Esophagus (tissue), 2 donors: ENCODE measurements around the gene FPGS. TPM values are rescaled to one million over a fixed set of nuclear protein-coding genes. Genes with fewer than 3 reads are reported as not detected.
"Not testable (repeated sequence)": the region's sequence is repeated elsewhere in the genome, so short reads cannot be mapped to it uniquely, and the experiment has no call there.

Experiments used
- H3K27ac ChIP-seq, 2 donors: one replicate each; pipeline ENCODE4 v1.5.1; 2013; ENCODE audit warnings: low read depth in 2 of 2, mild to moderate bottlenecking in 2 of 2, inconsistent platforms in 1 of 2, low read length in 1 of 2, moderate library complexity in 1 of 2
- H3K27me3 ChIP-seq, 2 donors: one replicate each; pipeline ENCODE4 v1.6.1; 2013; ENCODE audit warnings: low read length in 2 of 2, control low read depth in 1 of 2, mild to moderate bottlenecking in 1 of 2; ENCODE audit not compliant: insufficient read depth in 2 of 2, control insufficient read depth in 1 of 2
- H3K36me3 ChIP-seq, 2 donors: one replicate each; pipeline ENCODE4 v1.6.1; 2013; ENCODE audit warnings: low read length in 1 of 2; ENCODE audit not compliant: control insufficient read depth in 2 of 2, insufficient read depth in 2 of 2
- H3K4me1 ChIP-seq, 2 donors: one replicate each; pipeline ENCODE4 v1.6.1; 2013; ENCODE audit warnings: low read length in 1 of 2; ENCODE audit not compliant: control insufficient read depth in 2 of 2, insufficient read depth in 2 of 2
- H3K4me3 ChIP-seq, 2 donors: one replicate each; pipeline ENCODE4 v1.5.1; 2013; ENCODE audit warnings: low read length in 2 of 2, mild to moderate bottlenecking in 2 of 2, low read depth in 1 of 2, moderate library complexity in 1 of 2
- H3K9me3 ChIP-seq, 2 donors: one replicate each; pipeline ENCODE4 v1.6.1; 2013; ENCODE audit warnings: mild to moderate bottlenecking in 2 of 2, low read depth in 1 of 2, low read length in 1 of 2, moderate library complexity in 1 of 2; ENCODE audit not compliant: control insufficient read depth in 2 of 2, insufficient read depth in 1 of 2
- WGBS, 2 donors: extraction: QIAGEN DNeasy Blood & Tissue Kit; methylation state at CpG; one replicate each; pipeline ENCODE4 v1.1.7; 2013; 5-methylcytosine and 5-hydroxymethylcytosine counted together
- polyA plus RNA-seq, 2 donors: library from polyadenylated mRNA; stranded (reverse); fragments of 200-250 nt; gene quantifications; one replicate each; pipeline ENCODE4 v1.2.3, GENCODE V29; 2013
- donor health status: healthy with polysubstance abuse.
- donor health status: Bipolar disorder and iron deficiency.

Gene FPGS
- polyA plus RNA-seq, result 10 to 100 TPM; 28.7 to 31.5 TPM

GRCh38 chr9:127802576-127803443, at the start of gene FPGS:
Gene FPGS (plus strand): TSS chr9:127802882. CDS start chr9:127802925, 43 bp downstream.
- H3K27ac ChIP-seq, result peak within 1 kb of the TSS; percentile 92 to 97
- peak within 1 kb of the TSS; percentile 75 to 83 for H3K4me3 ChIP-seq
- 0 to 1% methylated on average over 69 to 83 of the region's 83 CpGs for whole genome bisulfite sequencing, 2 donors
- H3K4me1 ChIP-seq, result peaks cover 7 to 12% of the 10 kb centered on the region in 2 donors
- H3K36me3 ChIP-seq, result peaks cover 2 to 14% of the 10 kb centered on the region in 2 donors
- H3K9me3 ChIP-seq, result no peaks in the 10 kb centered on the region
- no peaks in the 10 kb centered on the region for H3K27me3 ChIP-seq

- no peak overlapping the region for H3K4me3 ChIP-seq
- H3K27ac ChIP-seq, result no peak overlapping the region
- 78 to 80% methylated on average over 8 of the region's 8 CpGs for WGBS, 2 donors
- peaks cover 0 to 4% of the 10 kb centered on the region in 2 donors for H3K36me3 ChIP-seq
- H3K9me3 ChIP-seq, result no peaks in the 10 kb centered on the region
- H3K27me3 ChIP-seq, result no peaks in the 10 kb centered on the region
- peaks cover 3% of the 10 kb centered on the region in 2 donors for H3K4me1 ChIP-seq
These were observed 49.5 kb upstream of the FPGS start for GRCh38 chr9:127753148-127753547.

GRCh38 chr9:127753622-127754021, 49.1 kb upstream of the FPGS start:
- no peaks in the 10 kb centered on the region for H3K27me3 ChIP-seq
- H3K4me3 ChIP-seq, result no peak overlapping the region
- H3K9me3 ChIP-seq, result no peaks in the 10 kb centered on the region
- peaks cover 0 to 4% of the 10 kb centered on the region in 2 donors for H3K36me3 ChIP-seq
- peaks cover 3% of the 10 kb centered on the region in 2 donors for H3K4me1 ChIP-seq
- 68 to 76% methylated on average over 7 to 8 of the region's 8 CpGs for WGBS, 2 donors
- H3K27ac ChIP-seq, result no peak overlapping the region

- peaks cover 0 to under 1% of the 10 kb centered on the region in 2 donors for H3K36me3 ChIP-seq
- no peak overlapping the region for H3K27ac ChIP-seq
- H3K27me3 ChIP-seq, result no peaks in the 10 kb centered on the region
- peaks cover 3% of the 10 kb centered on the region in 2 donors for H3K4me1 ChIP-seq
- H3K9me3 ChIP-seq, result no peaks in the 10 kb centered on the region
- no peak overlapping the region for H3K4me3 ChIP-seq
- WGBS, 2 donors, result 29 to 32% methylated on average over 69 to 86 of the region's 86 CpGs
These were observed 48.3 kb upstream of the FPGS start for GRCh38 chr9:127754099-127755060.

- Histone ChIP-seq H3K27me3 (no peaks in the 10 kb centered on the region), H3K4me3 (no peak overlapping the region), H3K27ac (no peak overlapping the region)
These were observed 47.3 kb upstream of the FPGS start for GRCh38 chr9:127755061-127756060.

GRCh38 chr9:127756233-127756632, 46.4 kb upstream of the FPGS start:
- Histone ChIP-seq H3K27ac (no peak overlapping the region), H3K9me3 (no peaks in the 10 kb centered on the region), H3K4me1 (peaks cover 3% of the 10 kb centered on the region in 2 donors), H3K4me3 (no peak overlapping the region), H3K27me3 (no peaks in the 10 kb centered on the region), H3K36me3 (no peaks in the 10 kb centered on the region)
- 92 to 94% methylated on average over 3 of the region's 3 CpGs for WGBS, 2 donors

More at GRCh38 chr9:127755061-127756060, 47.3 kb upstream of the FPGS start:
- Histone ChIP-seq H3K9me3 (no peaks in the 10 kb centered on the region), H3K4me1 (peaks cover 3% of the 10 kb centered on the region in 2 donors), H3K36me3 (no peaks in the 10 kb centered on the region)
- WGBS, 2 donors, result 31 to 40% methylated on average over 28 to 61 of the region's 61 CpGs

GRCh38 chr9:127756776-127757175, 45.9 kb upstream of the FPGS start:
- WGBS, 2 donors, result 85 to 86% methylated on average over 11 of the region's 11 CpGs
- H3K27ac ChIP-seq, H3K27me3 ChIP-seq, H3K36me3 ChIP-seq, H3K9me3 ChIP-seq, H3K4me1 ChIP-seq, H3K4me3 ChIP-seq: not testable (repeated sequence)

- Histone ChIP-seq H3K4me1 (peaks cover 0 to 3% of the 10 kb centered on the region in 2 donors), H3K36me3 (no peaks in the 10 kb centered on the region), H3K4me3 (no peak overlapping the region), H3K27ac (no peak overlapping the region), H3K9me3 (no peaks in the 10 kb centered on the region), H3K27me3 (no peaks in the 10 kb centered on the region)
- 78 to 85% methylated on average over 5 of the region's 5 CpGs for WGBS, 2 donors
These were observed 43.8 kb upstream of the FPGS start for GRCh38 chr9:127758843-127759242.
